ENCODE measurements around the gene PPP4C.

DNA sequence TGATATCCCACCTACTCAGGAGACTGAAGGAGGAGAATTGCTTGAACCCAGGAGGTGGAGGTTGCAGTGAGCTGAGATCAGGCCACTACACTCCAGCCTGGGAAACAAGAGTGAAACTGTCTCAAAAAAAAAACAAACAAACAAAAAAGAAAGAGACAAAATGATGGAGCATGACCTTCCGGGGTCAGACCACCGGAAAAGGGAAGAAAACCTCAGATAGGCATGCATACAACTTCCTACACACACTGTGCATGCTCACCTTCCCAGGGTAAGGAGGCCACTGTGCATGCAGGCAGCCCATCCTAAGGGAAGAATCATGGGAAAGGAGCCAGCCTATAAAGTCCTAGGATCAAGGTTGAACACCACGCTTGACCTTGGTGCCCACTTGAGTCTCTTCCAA is 56.8 kb downstream of the PPP4C start:
- TF ChIP-seq, protein P1, sequence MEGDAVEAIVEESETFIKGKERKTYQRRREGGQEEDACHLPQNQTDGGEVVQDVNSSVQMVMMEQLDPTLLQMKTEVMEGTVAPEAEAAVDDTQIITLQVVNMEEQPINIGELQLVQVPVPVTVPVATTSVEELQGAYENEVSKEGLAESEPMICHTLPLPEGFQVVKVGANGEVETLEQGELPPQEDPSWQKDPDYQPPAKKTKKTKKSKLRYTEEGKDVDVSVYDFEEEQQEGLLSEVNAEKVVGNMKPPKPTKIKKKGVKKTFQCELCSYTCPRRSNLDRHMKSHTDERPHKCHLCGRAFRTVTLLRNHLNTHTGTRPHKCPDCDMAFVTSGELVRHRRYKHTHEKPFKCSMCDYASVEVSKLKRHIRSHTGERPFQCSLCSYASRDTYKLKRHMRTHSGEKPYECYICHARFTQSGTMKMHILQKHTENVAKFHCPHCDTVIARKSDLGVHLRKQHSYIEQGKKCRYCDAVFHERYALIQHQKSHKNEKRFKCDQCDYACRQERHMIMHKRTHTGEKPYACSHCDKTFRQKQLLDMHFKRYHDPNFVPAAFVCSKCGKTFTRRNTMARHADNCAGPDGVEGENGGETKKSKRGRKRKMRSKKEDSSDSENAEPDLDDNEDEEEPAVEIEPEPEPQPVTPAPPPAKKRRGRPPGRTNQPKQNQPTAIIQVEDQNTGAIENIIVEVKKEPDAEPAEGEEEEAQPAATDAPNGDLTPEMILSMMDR (IDR thresholded peaks at IDR 0.05; ENCODE audit: insufficient read depth, low read length, poor library complexity, severe bottlenecking), result no peak
- no peak for TF ChIP-seq EZH2phosphoT487 (conservative IDR thresholded peaks at IDR 0.05; ENCODE audit: low read length)

All from SU-DHL-6 (cell line).